GM19043 (cell line): Measurements from ENCODE around the gene STK32C.

Source experiments
- ATAC-seq: cut with Tn5 transposase; IDR thresholded peaks from one replicate; pipeline ENCODE4 v1.9.1; 2021; ENCODE audit warnings: low read depth; ENCODE audit not compliant: unreplicated experiment

STK32C gene

GRCh38 chr10:132174237-132174636, 133.5 kb downstream of the STK32C start:
- no peak for ATAC-seq

- no peak for ATAC-seq
Measured at GRCh38 chr10:132173185-132173584, 134.6 kb downstream of the STK32C start.

- ATAC-seq = no peak
Measured at GRCh38 chr10:132172091-132173066, 135.4 kb downstream of the STK32C start.

GRCh38 chr10:132170561-132171361, 137.0 kb downstream of the STK32C start:
- no peak for ATAC-seq

- ATAC-seq = no peak
Measured at GRCh38 chr10:132169766-132170560, 137.8 kb downstream of the STK32C start.

- no peak for ATAC-seq
Measured at GRCh38 chr10:132169031-132169765, 138.6 kb downstream of the STK32C start.

- no peak for ATAC-seq
Measured at GRCh38 chr10:132168571-132169030, 139.1 kb downstream of the STK32C start.

GRCh38 chr10:132167976-132168375, 139.8 kb downstream of the STK32C start:
- ATAC-seq = no peak

- ATAC-seq = no peak
Measured at GRCh38 chr10:132167041-132167674, 140.6 kb downstream of the STK32C start.

GRCh38 chr10:132166216-132166950, 141.4 kb downstream of the STK32C start:
- no peak for ATAC-seq

GRCh38 chr10:132165416-132165980, 142.3 kb downstream of the STK32C start:
- ATAC-seq = no peak

- no peak for ATAC-seq
Measured at GRCh38 chr10:132164761-132165278, 142.9 kb downstream of the STK32C start.

GRCh38 chr10:132163826-132164515, 143.8 kb downstream of the STK32C start:
- no peak for ATAC-seq

- ATAC-seq = no peak
Measured at GRCh38 chr10:132163278-132163765, 144.4 kb downstream of the STK32C start.

GRCh38 chr10:132162590-132163277, 145.0 kb downstream of the STK32C start:
- no peak for ATAC-seq

- ATAC-seq = no peak
Measured at GRCh38 chr10:132162021-132162531, 145.7 kb downstream of the STK32C start.
